ENCODE results near the gene PKD2. TPM values are rescaled to one million over a fixed set of nuclear protein-coding genes. Genes with fewer than 3 reads are reported as not detected.

Gene PKD2
- polyA plus RNA-seq, 1 of the 3 experiments (the other 2 are of a cell fraction), result 44.6 TPM

- Histone ChIP-seq H3K9ac (no peak overlapping the region), H3K27me3 (ENCODE audit: insufficient read depth) (no peaks in the 10 kb centered on the region), H2AFZ (ENCODE audit: low read depth) (no peak overlapping the region), H3K79me2 (ENCODE audit: insufficient read depth) (peaks cover 9% of the 10 kb centered on the region; the same call in 1 of the 2 replicates), H3F3A (replicated peaks; ENCODE audit: insufficient read depth) (no peaks in the 10 kb centered on the region), H3K9me3 (no peaks in the 10 kb centered on the region), H3K27ac (ENCODE audit: low read depth in 2 of 2, low read length in 1 of 2) (no peak overlapping the region), H3K9me2 (no peaks in the 10 kb centered on the region), H3K4me3 (ENCODE audit: low read depth in 2 of 2, low read length in 1 of 2) (no peak overlapping the region), H3K36me3 (replicated peaks in 1 of 2; ENCODE audit: control insufficient read depth in 1 of 2, insufficient read depth in 2 of 2, low read length in 1 of 2) (peaks cover 52 to 78% of the 10 kb centered on the region in 2 experiments), H3K4me2 (no peak overlapping the region), H3K4me1 (ENCODE audit: control insufficient read depth in 1 of 2, insufficient read depth in 2 of 2, low read depth in 1 of 2, low read length in 1 of 2) (no peaks in the 10 kb centered on the region), H4K20me1 (ENCODE audit: insufficient read depth) (no peaks in the 10 kb centered on the region)
- ChIA-PET POLR2A (no interaction called here), CTCF (interaction anchor here (0.9 to 3.8 kb wide), 4 partner anchors 154 to 342 kb away, joined by 3 to 13 read pairs (median 3); no protein-coding TSS in a partner anchor)
- no peak for TF ChIP-seq USF1 (IDR thresholded peaks at IDR 0.05; ENCODE audit: borderline replicate concordance, low read depth)
- TF ChIP-seq RCOR1 (IDR thresholded peaks at IDR 0.05; ENCODE audit: low read length), result no peak
- TF ChIP-seq ZBTB33 (IDR thresholded peaks at IDR 0.05; ENCODE audit: borderline replicate concordance, low read depth), result no peak
- no peak for TF ChIP-seq FOXM1 (IDR thresholded peaks at IDR 0.05; ENCODE audit: low read depth)
- TF ChIP-seq FOSL2 (IDR thresholded peaks at IDR 0.05; ENCODE audit: borderline replicate concordance, low read depth), result no peak
- no peak for TF ChIP-seq FOXJ3 (CRISPR knock-in tag; IDR thresholded peaks at IDR 0.05)
- WGBS (ENCODE audit: low lambda C conversion rate), result 94% methylated on average over 1 of the region's 1 CpG
- DNase-seq, result no peak
These were observed 30.0 kb downstream of the PKD2 start for GRCh38 chr4:88037447-88037846.

- WGBS (ENCODE audit: low lambda C conversion rate), result 88% methylated on average over 4 of the region's 4 CpGs
- POLR2A ChIA-PET, result no interaction called here
- Histone ChIP-seq H3K79me2 (ENCODE audit: insufficient read depth) (peaks cover 6% of the 10 kb centered on the region; the same call in 1 of the 2 replicates), H3K9me2 (no peaks in the 10 kb centered on the region), H3K4me1 (ENCODE audit: control insufficient read depth in 1 of 2, insufficient read depth in 2 of 2, low read depth in 1 of 2, low read length in 1 of 2) (no peaks in the 10 kb centered on the region), H3K27me3 (ENCODE audit: insufficient read depth) (no peaks in the 10 kb centered on the region), H3F3A (replicated peaks; ENCODE audit: insufficient read depth) (no peaks in the 10 kb centered on the region), H3K4me3 (ENCODE audit: low read depth in 2 of 2, low read length in 1 of 2) (no peak overlapping the region), H2AFZ (ENCODE audit: low read depth) (no peak overlapping the region), H3K9ac (no peak overlapping the region), H3K36me3 (replicated peaks in 1 of 2; ENCODE audit: control insufficient read depth in 1 of 2, insufficient read depth in 2 of 2, low read length in 1 of 2) (peaks cover 56 to 78% of the 10 kb centered on the region in 2 experiments), H3K4me2 (no peak overlapping the region), H4K20me1 (ENCODE audit: insufficient read depth) (no peaks in the 10 kb centered on the region), H3K27ac (ENCODE audit: low read depth in 2 of 2, low read length in 1 of 2) (no peak overlapping the region), H3K9me3 (no peaks in the 10 kb centered on the region)
- CTCF ChIA-PET, result interaction anchor here (1.4 to 3.8 kb wide), 2 partner anchors 174 to 341 kb away, joined by 3 to 13 read pairs; no protein-coding TSS in a partner anchor
- no peak for DNase-seq
- TF ChIP-seq CHD2 (IDR thresholded peaks at IDR 0.05; ENCODE audit: low read length, partially characterized antibody), result no peak
- TF ChIP-seq NRF1 (IDR thresholded peaks at IDR 0.05; ENCODE audit: low read depth, low read length), result no peak
- no peak for TF ChIP-seq FOSL2 (IDR thresholded peaks at IDR 0.05; ENCODE audit: borderline replicate concordance, low read depth)
- TF ChIP-seq SIN3A (IDR thresholded peaks at IDR 0.05; ENCODE audit: borderline replicate concordance, low read depth, low read length), result no peak
- TF ChIP-seq USF1 (IDR thresholded peaks at IDR 0.05; ENCODE audit: borderline replicate concordance, low read depth), result no peak
- TF ChIP-seq YY1 (IDR thresholded peaks at IDR 0.05; ENCODE audit: low read depth), result no peak
- TF ChIP-seq RCOR1 (IDR thresholded peaks at IDR 0.05; ENCODE audit: low read length), result no peak
- no peak for TF ChIP-seq FOXM1 (IDR thresholded peaks at IDR 0.05; ENCODE audit: low read depth)
- no peak for TF ChIP-seq SMC3 (IDR thresholded peaks at IDR 0.05; ENCODE audit: low read depth, low read length)
- no peak for TF ChIP-seq POLR2AphosphoS5 (IDR thresholded peaks at IDR 0.05; ENCODE audit: low read depth, low read length)
- no peak for TF ChIP-seq EP300 (IDR thresholded peaks at IDR 0.05; ENCODE audit: borderline replicate concordance in 1 of 2, low read depth in 1 of 2, low read length in 1 of 2)
- TF ChIP-seq MAX (IDR thresholded peaks at IDR 0.05; ENCODE audit: low read depth), result no peak
- no peak for TF ChIP-seq PBX3 (IDR thresholded peaks at IDR 0.05)
These were observed 30.5 kb downstream of the PKD2 start for GRCh38 chr4:88037936-88038335.

Data from SK-N-SH (cell line).